Amygdala (tissue), 56 donors: ENCODE data around the gene RAI1.

Experiments
- DNase-seq, 56 donors: peaks; one replicate each; lab custom pipeline; 2025; lab: John Stamatoyannopoulos, UW

Gene RAI1

DNA sequence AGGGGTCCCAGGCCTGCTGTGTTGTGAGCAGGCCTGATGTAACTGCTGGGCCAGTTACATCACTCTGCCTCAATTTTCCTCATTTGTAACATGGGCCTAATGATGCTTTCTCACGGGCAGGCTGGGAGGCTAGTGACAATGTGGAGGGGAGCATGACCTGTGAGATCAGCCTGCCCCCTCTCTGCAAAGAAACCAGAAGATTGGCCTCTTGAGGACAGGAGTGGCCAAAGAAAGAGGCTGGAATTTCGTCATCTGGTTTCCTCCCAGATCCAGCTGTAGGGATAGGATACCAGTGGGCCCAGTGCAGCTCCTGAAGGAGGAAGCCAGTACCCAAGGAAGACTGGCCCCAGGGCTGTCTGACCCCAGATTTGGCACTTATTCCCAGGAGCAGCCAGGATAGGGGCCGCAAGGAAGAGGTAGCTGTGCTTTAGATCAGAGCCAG, 156.1 kb downstream of the RAI1 start:
- peak in 1 of 56 donors; percentile 43 for DNase-seq

GRCh38 chr17:17837966-17838962, 157.0 kb downstream of the RAI1 start:
- DNase-seq = peak in 30 of 56 donors; percentile 29 to 70 (median 46)

DNA sequence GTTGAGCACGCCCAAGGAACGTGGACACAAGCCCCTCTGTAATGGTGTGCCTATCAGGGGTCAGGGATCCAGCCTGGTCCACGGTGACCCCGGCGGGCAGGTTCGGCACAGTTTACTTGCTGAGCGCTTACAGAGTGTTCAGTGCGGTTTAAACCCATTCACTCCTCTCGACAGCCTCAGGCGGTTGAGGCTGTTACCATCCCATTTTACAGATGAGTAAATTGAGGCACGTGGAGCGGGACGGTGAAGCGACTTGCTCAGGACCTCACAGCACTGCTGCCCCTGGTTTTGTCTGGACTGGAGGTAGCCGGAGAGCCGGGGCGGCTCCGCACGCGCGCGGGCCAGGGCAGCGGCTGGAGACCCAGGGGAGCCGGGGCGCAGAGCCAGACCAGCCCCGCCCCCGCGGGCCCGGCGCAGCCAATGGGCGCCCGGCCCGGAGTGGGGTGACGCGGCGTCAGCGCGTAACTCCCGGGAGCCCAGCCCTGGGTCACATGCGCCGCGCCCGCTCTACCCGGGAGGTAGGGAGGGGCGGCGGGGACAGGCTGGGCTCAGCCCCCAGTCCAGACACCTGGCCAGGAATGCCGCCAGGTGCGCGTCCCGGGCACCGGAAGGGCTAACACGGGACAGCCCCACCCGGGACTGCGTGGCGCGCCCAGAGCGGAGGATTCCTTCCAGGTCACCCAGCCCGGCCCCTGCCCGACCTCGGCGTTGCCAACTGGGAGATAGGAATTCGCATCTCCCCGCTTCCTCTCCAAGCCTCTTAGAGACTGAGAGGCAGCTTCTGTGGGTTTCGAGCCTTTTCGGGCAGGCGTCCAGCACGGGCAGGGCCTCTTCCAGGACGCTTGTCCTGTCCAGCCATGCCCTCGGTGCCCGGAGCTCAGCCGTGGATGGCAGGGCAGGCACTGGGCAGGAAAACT, 158.8 kb downstream of the RAI1 start:
- peak; percentile 41 to 98 (median 83) for DNase-seq

GRCh38 chr17:17840751-17841591, 159.7 kb downstream of the RAI1 start:
- peak in 29 of 56 donors; percentile 49 to 87 (median 72) for DNase-seq

DNA sequence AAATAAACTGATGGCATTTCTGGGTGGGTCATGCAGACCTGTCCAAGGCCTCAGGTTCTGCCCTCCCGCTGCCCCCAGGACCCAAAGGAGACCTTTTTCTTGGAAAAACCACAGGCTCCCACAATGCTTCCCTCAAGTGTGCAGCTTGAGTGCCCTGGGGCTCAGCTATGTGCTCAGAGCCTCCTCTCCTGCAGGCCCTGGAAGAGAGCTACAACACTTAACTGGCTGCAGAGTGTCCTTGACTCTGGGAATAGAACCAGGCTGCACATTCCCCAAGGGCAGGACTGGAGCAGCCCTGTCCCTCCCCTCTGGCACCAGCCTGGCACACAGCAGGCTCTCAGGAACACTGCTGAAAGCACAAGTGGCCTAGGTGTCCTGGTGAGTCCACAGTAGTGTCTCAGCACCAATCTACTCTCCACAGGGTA, 160.4 kb downstream of the RAI1 start:
- DNase-seq = peak in 3 of 56 donors; percentile 27 to 47 (median 27)

DNA sequence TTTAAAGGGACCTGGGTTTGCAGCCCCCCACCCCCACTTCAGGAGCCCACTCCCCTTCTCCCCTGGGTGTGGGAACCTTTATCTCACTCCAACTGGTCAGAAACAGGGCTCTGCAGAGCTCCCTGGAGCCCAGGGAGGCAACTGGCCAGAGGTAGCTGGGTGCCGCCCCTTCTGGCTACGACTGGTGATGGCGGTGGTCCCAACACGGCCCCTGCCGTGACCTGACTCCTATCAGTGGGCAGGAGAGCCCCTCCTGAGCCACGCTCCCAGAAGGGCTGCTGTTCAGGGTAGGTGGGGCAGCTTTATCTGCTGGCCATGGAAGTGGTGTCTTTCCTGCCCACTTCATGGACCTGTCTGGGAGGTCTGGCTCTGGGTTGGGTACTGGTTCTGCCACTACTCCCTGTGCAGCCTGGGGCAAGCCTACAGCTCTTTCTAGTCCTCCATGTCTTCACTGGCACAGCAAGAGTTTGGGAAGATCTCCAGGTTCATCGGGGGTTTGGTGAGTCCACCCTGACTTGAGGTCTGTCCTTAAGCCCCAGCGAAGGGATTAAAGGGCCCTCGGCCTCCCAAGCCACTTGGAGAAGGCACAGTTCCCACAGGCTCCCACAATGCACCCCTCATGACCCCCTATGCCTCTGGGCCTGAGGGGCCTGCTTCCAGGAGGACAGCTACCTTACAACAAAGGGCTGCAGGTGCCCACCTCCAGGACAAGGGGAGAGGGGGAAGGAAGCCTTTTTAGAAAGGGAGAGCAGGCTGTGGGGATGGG, 161.0 kb downstream of the RAI1 start:
- no peak for DNase-seq

GRCh38 chr17:17843096-17843495, 161.8 kb downstream of the RAI1 start:
- no peak for DNase-seq

- no peak for DNase-seq
Measured at GRCh38 chr17:17844079-17844478, 162.8 kb downstream of the RAI1 start.

DNA sequence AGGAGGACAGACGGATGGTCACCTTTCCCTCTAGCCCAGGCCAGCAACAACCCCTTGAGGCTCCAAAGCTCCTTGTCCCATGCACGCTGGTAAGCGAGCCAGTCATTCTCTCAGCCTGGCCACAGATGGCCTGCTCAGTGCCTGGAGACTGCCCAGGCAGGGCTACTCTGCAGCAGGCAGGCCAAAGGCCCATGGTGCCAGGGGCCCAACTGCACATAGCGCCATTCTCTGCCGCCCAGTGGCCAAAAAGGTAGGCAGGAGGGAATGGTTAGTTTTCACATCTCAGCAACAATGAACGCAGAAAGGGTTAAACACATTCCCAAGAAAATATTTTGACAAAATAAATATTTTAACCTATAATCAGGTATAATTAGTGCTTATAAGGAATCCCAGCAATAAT, 163.2 kb downstream of the RAI1 start:
- peak in 20 of 56 donors; percentile 22 to 77 (median 56) for DNase-seq

DNA sequence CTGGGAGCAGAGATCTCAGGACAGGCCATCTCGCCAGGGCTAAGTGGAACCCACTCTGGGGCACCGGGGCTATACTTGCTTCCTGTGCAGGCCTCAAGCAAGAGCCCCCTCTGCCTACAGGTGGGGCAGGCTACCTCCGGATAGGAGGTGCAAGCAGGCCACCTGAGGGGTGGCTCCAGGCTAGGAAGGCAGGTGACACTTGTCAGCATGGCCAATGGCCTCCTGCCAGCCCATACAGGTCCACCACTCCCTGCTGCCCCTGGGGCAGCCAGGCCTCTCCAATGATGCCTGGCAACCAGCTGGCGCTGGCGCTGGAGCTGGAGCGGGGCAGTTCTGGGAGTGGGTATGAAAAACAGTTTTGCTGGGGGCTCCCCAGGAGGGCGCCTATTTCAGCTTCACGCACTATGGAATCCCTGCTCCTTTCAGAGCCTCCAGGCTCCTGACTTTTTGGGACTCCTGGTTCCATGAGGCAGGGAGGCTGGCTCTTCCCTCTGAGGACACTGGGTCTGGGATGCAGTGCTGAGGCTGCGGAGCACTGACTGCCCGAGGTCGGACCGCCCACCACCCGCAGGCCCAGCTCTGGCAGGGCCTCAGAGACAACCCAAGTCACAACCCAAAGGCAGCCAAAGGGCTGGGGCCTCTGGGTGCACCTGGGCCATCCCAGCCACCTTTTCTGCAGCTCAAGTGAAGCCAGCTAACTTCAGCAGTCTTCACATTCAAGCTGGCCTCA, 164.0 kb downstream of the RAI1 start:
- no peak for DNase-seq

DNA sequence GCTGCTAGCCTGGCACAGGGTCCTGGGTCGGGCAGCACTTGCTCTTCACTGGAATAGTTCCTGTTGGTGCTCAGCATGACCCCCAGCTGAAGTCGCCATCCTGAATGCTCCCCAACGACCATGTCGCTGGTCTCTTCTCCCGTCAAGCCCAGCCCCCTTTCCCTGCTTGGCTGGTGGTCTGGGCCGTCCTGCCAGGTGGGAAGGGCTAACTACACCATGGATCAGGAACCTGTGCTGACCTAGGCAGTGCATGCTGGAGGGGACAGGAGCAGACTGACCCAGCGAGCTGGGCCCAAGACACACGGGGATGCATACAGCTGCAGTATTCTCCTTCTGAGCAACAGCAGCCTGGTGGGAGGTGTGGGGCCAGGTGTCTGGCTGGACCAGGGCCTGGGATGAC, 164.7 kb downstream of the RAI1 start:
- no peak for DNase-seq

DNA sequence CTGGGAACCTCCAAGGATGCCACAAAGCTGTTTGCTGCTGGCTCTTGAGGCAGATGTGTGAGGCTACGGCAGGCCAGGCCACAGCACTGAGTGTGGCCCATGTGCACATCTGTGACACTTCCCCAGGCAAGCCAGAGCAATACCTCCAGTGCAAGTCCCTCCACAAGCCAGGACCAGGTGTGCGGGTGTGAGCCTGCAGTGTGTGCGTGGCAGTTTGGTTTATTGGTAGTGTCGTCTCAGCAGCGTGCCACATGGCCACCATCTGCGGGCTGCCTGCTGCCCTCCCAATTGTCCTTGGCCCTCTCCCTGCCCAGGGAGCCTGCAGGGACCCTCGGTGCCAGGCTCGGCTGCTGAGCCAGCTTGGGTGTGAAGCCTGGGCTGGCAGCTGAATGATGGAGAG, 165.4 kb downstream of the RAI1 start:
- DNase-seq = no peak

DNA sequence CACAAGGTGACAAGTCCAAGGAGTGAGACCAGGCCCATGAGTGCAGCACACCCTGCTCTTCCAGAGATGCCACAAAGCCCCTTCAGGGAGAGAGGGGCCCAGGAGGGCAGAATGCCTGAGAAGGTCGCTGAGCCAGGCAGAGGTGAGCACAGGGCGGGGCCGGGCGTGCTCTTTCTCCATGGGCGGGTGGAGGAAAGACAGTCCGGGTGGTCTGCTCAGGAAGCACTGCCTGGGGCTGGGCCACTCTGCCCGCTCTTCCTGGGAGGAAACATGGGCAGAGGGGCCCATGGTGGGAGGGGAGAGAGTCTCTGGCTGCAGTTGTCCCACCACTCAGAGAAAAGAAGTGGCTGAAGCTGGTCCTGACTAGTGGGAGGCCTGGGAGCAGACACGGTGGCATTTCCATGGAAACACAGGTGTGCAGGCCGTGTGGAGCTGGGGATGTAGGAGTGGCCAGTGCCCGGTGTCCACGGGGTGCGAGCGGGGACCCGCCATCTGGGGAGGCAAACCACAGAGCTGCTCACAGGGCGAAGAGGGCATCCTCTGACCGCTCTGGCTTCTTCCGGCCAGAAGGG, 165.9 kb downstream of the RAI1 start:
- DNase-seq = no peak

GRCh38 chr17:17847726-17848125, 166.5 kb downstream of the RAI1 start:
- DNase-seq = no peak

GRCh38 chr17:17848311-17849082, 167.2 kb downstream of the RAI1 start:
- DNase-seq = no peak

DNA sequence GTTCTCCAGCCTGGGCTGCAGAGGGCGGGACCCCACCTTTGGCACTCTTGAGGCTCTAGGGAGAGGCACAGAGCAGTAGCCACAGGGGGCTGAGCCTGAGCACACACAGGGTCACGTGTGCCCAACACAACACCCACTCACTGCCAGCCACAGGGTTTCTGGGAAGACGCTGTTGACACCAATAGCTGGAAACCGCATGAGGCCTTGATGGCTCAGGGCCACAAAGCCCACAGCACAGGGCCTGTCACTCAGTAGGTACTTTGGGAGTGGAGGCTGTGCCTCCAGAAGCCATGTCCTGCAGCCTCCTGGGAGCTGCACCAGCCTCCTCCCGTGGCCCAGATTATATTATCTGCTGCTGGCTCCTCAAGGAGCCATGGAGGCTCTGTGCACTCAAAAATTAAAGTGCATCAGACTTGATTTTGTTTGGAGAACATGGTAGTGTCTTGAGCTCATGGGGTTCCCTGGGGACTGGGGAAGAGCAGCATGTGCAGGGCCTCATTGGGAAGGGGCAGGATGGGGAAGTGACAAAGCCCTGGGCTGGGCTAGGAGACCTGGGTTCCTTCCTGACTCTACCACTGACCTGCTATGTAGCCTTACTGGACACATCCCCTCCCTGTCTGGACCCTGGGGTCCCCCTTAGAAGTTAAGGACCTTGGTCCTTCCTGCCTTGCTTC, 168.0 kb downstream of the RAI1 start:
- DNase-seq = peak in 28 of 56 donors; percentile 28 to 75 (median 55)
